NCI-H446 treated with DMSO at 0.1 percent for 48 hours (cell line): ENCODE data around the gene ADAM12.

Experiments
- DNase-seq: peaks from one replicate; lab custom pipeline; 2025; lab: John Stamatoyannopoulos, UW

Gene ADAM12

DNA sequence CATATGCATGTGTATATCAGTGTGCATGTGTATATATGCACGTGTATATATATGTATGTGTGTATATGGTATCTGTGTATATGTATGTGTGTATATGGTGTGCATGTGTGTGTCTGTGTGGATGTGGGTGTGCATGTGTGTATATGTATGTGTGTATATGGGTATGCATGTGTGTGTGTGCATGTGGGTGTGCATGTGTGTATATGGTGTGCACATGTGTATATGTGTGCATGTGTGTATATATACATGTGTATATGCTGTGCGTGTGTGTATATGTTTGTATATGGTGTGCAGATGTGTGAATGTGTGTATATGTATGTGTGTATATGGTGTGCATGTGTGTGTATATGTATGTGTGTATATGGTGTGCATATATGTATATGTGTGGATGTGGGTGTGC, 245.2 kb downstream of the ADAM12 start:
- no peak for DNase-seq

DNA sequence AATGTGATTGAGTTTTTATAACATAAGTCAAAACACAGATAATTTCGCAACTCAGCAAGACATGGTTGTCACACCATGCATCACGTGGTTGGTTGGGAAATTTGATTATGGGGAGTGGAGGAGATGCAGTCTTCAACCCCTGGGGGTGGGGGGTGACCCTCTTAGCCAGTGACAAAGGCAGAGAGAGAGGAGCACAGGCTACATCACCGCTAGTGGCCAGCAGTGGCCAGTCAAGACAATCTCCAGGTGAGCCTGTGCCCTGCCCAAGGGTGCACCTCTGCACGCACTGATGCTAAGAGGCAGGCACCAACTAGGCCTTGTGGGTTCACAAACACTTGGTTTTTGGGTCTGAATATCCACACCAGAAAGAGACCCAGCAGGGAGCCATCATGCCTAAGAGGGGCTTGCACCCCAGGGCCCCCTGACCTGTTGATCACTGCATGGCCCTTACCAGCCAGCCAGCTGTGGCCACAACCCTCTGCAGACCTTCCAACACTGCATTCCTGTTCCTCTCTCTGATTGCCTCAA, 247.5 kb downstream of the ADAM12 start:
- no peak for DNase-seq

DNA sequence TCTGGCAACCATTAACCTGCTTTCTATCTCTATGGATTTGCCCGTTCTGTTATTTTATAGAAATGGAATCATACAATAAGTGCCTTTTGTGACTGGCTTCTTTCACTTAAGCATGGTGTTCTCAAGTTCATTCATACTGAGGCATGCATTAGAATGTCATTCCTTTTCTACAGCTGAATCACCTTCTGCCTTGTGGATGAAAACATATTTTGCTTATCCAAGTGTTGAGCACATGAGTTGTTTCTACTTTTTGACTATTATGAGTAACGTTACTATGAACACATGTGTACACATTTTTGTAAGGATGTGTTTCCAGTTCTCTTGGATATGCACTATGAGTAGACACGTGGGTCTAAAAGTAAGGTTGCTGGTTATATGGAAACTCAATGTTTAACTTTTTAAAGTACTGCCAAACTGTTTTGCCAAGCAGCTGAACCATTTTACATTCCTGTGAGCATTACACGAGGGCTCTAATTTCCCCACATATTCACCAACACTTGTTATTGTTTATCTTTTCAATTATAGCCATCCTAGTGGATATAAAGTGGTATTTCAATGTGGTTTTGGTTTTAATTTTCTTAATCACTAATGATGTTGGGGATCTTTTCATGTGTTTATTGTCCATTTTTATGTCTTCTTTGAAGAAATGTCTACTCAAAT, 250.6 kb downstream of the ADAM12 start:
- DNase-seq, result no peak

DNA sequence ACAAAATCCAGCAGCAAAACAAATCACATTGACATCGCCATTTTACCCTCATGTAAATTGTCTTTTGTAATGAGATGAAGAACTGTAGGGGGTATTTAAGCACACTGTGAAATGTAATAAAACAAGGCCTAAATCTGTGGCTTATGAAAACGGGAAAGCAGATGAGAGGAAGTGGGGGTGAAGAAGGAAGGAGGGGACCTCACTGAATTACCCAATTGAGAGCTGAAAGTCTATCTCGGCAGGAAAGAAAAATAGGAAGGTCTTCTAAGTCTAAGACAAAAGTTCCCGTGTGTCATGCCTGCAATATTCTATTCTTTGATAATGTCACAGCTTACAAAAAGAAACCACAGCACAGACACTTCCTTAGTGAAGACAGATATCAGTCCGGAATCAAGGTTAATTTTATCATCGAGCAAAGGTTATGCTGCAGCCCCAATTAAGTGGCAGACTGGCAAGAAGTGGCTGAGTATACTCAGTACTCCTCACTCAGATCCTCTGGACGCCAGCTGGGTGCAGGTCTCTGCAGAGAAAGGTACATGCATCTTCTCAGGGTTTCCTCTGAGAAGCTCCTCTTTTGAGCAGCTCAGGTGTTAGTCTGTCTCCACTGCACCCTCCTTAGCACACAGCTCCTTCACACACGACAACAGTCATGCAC, 252.2 kb downstream of the ADAM12 start:
- no peak for DNase-seq

DNA sequence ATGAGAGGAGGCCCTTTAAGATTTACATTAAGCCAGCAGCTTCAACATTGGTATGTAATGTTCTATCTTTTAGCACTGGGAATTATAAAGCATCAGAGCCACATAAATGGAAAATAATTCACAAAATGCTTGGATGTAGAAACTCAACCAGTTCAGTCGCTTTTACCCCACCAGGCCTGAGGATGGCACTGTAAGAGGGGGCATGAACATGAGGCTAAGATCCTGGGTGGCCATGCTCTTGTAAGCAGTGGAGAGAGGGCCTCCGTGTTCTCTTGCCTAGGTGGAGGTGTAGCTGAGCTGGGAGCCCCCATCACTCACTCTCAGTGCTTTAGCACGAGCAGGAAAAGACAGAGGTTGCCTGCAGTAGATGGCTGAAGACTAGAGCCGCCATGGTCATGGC, 253.1 kb downstream of the ADAM12 start:
- no peak for DNase-seq

DNA sequence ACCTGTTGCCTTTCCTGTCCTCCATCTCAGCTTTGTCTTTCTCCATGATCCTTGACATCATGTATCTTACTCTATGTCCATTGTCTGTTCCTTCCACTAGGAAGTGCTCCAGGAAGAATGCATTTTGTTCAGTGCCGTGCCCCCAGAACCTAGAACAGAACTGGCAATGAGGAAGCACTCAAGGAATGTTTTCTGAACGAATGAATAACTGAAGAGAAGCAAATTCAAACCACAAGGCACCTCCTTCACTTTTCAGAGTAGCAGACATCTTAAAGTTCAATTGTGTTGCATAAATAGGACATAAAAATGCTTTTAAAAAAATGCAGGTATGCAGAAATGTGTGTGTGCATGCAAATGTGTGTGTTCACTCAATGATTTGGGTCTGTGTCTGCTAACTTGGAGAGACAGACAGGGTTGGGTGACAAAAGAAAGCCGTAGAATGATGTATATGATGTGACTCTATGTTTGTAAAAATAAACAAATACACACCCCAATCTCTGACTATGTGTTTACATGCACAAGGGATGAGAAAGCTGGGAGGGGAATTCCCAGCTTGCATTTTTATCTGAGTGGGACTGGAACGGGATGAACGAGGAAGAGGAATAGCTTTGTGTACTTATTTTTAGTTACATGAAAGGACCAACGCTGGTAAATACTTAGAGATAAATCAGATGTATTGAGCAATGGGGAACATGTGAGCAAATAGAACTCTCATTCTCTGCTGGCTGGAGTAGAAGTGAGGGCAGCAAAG, 254.2 kb downstream of the ADAM12 start:
- no peak for DNase-seq

DNA sequence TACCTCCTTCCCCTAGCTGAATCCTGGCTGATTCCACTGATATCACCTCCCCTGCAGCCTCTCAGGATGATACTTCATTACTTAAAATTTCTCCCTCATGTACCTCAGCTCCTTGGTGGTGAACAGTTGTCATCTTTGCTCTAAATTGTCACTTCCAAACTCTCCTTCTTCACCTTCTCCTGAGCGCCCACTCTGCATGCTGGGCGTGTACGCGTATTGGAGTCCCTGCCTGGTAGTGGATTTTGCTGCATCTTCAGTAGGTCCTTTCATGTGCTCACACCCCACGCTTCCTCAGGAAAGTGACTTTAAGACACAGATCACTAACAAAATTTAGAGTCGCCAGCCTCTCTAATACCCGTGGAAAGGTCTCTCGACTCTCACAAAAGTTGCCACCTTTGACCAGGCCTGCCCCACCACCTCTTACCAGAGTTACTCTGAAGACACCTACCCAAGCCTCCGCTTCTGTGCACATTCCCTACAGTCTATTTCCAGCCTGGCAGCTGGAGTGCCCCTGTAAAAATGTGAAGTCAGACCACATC, 255.1 kb downstream of the ADAM12 start:
- DNase-seq, result no peak

DNA sequence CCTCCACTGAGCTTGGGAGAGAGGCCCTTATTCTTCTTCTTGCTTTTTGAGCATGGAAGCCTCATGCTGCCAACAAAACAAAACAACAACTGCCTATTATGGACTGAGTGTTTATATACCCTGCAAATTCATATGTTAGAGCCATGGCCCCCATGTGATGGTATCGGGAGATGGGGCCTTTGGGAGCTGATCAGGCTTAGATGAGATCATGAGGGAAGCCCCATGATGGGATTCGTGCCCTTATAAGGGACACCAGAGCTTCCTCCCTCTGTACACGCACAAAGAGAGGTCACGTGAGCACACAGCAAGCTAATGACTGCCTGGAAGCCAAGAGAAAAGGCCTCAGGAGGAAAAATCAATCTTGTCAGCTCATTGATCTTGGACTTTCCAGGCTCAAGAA, 256.9 kb downstream of the ADAM12 start:
- DNase-seq, result no peak

DNA sequence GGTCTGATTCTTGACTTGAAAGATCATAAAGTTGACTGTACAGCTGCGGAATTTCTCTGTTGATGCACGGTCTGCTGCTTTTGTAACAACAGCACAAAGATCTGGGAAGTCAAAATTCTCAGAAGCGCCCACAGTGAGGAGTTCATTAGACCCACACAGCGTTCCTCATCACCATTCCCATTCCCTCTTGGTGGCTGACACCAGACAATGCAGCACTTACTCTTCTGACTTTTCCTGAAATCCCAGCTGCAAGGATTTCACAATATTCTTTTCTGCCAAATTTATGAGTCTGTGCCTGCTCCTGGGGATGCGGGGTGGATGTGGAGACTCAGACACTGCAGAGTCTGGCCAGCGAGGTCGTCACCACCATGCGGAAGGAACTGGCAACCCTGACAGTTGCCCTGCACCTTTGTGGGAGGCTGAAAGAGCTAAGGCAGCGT, 258.0 kb downstream of the ADAM12 start:
- no peak for DNase-seq

DNA sequence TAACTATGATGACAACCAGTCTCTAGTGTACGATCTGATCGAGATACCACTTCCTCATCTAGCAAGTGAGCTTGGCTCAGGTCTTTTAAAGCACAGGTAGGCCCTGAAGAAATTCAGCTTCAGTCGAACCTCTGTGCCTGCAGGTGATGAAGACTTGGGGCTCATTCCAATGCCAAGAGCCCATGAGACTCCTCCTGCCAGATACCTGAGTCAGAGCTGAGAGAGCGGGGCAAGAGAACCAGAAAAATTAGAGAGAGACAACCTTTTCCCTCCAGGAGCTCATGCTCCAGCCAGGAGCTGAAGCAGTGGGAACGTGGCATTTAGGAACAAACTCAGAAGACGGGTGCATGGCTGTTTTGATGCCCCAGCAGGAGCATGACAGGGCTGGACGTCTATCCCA, 259.3 kb downstream of the ADAM12 start:
- DNase-seq, result no peak

DNA sequence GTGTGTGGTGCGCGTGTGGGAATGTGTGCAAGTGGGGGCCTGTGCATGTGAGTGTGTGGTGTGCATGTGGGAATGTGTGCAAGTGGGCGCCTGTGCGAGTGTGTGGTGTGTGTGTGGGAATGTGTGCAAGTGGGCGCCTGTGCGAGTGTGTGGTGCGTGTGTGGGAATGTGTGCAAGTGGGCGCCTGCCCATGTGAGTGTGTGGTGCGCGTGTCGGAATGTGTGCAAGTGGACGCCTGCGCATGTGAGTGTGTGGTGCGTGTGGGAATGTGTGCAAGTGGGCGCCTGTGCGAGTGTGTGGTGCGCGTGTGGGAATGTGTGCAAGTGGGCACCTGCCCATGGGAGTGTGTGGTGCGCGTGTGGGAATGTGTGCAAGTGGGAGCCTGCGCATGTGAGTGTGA, 259.7 kb downstream of the ADAM12 start:
- no peak for DNase-seq

DNA sequence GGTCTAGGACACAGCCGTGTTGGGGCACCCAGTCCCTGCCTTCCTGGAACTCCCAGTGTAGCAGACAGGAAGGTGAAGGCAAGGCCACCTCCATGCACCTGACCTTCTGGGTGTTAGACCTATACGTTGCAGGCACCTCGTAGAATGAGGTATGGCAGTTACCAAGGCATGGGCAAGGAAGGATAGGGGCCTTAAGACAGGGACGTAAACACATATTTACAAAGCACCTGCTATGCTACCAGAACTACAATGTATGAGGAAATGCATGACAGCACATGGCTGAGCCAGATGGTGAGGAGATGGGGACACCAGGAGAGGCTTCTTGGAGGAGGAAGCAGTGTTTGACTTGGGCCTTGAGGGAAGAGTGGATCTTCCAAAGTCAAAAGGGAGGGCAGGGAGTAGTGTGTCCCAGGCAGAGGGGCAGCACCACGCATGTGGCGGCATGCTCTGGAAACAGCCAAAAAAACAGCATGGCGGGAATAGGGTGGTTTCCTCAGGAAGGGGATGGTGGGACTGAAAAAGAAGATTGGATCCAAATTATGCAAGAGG, 260.7 kb downstream of the ADAM12 start:
- no peak for DNase-seq

DNA sequence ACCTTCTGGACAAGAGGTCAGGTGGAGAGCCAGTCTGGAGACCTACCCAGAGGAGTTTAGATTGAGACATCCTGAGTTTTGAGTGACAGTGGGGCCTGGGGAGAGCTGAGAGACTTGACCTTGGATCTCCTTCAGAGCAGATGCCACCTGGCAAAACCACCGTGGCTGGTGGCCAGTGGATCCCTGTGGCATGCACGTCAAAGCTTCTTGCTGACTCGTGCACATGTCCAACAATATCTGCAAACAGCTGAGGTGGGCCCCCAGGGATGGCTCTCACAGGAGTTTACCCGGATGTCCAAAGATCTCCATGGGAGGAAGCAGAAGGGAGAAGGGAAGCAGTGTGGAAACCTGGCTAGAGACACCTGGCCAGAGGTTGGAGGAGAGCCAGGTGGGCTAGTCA, 261.4 kb downstream of the ADAM12 start:
- no peak for DNase-seq

DNA sequence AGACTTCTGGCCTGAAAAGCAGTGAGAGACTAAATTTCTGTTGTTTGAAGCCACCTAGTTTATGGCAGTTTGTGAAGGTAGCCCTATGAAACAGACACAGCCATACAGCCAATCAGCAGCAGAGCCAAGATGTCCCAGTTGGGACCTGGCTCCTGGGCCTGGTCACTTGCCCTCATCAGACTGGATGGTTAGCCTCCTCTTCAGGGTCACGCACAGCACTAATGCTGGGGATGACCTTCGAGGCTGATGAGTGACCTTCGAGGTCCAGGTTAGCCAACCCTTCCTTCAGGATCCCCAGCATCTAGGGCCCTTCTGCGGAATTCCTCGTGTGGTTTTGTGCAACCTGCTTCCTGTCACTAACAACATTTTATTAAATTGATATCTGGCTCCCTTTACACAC, 262.3 kb downstream of the ADAM12 start:
- no peak for DNase-seq

DNA sequence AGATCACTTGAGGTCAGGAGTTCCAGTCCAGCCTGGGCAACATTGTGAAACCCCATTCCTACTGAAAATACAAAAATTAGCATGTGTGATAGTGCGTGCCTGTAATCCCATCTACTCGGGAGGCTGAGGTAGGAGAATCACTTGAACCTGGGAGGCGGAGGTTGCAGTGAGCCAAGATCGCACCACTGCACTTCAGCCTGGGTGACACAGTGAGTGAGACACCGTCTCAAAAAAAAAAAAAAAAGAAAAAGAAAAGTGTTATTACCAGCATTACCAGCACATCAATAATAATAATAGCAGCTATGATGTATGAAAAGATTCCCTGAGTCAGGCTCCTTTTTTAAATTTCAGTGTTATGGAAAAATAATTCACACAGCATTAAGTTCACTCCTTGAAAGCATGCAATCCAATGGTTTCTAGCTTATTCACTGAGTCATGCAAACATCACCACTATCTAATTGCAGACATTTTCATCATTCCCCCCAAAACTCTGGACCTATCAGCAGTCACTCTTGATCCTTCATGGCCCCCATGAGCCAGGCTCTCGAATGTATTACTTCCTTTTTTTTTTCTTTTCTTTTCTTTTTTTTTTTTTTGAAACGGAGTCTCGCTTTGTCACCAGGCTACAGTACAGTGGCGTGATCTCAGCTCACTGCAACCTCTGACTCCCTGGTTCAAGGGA, 263.5 kb downstream of the ADAM12 start:
- DNase-seq, result no peak

DNA sequence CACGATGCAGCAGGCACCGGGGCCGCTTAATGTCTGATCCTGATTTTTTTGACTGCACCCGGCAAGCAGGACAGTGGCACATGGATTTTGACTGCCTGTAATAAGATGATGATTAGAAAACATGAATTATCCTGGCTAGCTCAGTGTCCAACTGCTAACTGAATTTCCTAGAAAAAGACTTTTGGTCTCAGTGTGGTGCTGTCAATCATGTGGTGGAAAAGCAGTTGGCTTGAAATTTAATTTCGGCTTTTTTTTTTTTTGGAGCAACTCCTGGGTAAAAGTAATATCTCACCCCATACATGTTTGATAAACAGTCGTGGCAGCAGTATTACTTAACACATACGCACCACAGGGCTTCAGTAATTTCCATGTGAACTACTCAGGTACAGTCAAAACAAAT, 264.2 kb downstream of the ADAM12 start:
- DNase-seq, result no peak

DNA sequence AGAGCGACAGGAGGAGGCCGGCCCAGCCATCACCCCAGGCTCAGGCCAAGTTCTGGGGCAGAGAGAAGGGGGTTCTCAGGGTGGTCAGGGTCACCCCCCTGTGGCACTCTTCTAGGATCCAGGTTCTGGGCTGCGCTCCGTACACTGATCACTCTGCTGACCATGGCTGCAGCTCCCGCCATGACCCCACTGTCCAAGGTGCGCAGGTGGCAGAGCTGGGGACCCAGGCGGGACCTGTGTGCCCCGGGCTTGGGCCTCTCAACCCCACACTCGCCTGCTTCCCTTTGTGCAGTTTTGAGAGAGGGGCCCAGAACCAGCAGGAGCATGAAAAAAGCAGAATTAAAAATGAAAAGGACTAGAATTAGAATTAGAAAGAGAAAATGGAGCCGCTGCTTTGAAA, 264.8 kb downstream of the ADAM12 start:
- DNase-seq, result no peak

DNA sequence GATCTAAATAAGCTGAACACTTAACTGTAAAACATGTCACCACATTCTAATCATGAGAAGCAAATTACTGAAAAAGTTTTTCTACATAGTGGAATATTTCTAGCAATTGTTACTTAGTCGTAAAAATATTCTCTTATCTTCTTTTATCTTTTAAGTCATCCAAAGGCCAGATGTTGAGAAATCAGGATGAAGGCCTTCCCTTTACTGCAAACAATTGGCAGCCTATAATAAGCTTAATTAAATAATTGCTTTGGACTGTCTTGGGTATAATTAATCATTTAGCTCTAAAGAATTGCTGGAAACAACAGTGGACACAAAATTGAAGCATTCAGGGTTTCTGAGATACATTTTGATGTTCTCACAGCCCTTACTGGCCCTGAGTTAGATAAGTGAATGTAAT, 265.4 kb downstream of the ADAM12 start:
- no peak for DNase-seq

DNA sequence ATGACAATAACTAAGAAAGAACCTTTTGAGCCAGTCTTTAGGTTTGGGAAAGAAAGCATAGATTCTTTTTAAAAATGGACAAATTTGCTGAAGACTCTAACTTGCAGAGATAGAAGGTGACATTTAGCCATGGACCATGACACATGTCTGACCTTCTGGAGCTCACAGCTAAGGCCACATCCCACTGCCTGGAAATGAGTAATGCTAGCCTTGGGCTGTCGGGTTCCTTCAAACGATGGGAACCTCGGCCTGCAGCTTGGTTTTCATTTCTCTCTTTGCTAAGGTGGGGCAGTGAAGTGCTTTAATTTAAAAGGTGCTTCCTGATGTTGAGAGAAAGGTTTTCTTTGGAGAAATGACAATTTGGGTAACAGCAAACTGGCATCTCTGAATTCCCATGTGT, 268.7 kb downstream of the ADAM12 start:
- DNase-seq, result no peak

DNA sequence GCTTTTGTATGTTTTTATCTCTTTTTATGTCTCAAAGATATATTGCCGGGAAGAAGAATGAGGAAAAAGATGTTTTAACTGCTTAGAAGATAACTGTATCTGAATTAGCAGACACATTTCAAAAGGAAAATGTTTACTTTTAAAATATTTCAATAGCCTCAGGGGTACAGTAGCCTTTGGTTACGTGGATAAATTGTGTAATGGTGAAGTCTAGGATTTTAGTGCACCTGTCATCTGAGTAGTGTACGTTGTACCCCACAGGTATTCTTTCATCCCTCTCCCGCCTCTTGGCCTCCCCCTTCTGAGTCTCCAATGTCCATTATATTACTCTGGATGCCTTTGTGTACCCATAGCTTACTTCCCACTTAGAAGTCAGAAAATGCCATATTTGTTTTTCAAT, 269.8 kb downstream of the ADAM12 start:
- no peak for DNase-seq

DNA sequence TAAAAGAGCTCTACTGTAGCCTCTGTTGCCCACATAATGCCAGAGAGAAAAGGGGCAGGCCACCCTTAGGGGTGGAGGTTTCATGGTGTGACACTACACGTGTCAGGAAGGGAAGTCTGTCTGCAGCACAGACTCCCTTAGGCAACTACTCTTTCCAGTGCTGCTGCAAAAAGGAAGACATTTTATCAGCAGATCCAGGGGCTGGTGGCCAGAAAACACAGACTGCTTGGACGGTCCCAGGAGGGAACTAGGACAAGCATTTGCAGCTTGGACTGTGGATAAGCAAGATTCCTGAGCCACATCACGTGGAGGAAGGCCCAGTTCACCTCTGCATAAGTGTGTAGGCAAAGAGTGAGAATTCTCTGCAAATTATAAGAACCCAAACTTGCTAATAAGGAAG, 271.1 kb downstream of the ADAM12 start:
- DNase-seq, result no peak

DNA sequence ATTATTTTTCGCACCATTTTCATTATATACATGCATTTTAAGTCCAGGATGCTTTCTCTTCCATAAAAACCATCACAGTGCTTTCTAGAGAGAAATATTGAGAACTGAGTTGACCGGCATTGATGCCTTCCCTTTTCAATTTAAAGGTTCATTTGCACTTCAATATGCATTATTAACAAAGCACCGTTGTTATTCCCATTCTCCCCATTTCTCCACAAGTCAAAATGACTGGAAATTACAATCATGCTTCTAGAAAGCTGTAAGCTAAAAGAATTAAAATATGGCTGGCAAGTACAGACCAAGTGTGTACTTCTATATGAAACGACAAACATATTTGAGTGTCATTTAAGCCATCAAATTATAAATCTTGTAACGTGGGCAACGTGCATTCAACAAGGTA, 272.4 kb downstream of the ADAM12 start:
- no peak for DNase-seq
